ENCODE data around the gene CHRD. TPM values are rescaled to one million over a fixed set of nuclear protein-coding genes. Genes with fewer than 3 reads are reported as not detected.

Gene CHRD
- total and polyA plus RNA-seq, 9 of the 15 experiments (the other 6 are each of a cell fraction or from before 2014, with no cell fraction given), result 0.11 to 1.3 (median 0.59) TPM; not detected in 3

DNA sequence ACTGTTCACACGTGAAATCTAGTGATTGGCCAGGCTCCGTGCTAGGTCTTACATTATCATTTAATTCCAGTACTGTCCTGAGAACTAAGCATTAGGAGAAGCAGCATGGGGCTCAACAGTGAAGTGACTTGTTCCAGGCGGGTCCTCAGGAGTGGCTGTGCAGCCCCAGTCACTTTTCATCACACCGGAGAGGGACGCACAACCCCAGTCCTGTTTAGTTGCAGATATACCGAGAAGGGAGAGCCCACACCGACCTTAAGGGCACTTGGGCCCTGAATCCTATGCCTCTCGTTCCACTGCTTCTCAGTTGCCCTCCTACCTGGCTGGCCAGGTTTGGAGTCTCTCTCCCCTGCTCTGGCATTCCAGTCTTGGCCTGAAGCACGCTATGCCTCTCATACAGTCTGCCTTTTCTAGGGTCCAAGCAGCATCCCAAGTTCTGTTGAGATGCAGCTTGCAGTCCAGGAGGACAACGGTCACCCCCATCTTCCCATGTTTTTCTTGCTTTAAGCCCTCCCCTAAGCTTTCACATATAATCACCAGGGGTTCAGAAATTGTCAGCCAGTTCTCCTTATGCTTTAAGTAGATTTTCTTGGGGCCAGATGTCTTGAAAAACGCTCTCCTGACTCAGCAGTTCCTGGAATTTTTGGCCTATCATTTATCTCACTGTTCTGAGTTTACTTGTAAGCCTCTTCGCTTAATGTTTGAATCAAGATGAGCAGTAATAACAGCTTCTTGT lies 32.4 kb upstream of the CHRD start (continued):
- TF ChIP-seq POLR2B (IDR thresholded peaks at IDR 0.05; ENCODE audit: low read depth, partially characterized antibody) (no peak), TRIM24 (IDR thresholded peaks at IDR 0.05) (0 out of 4 replicates have a peak, but pooled peaks of 1 of the 2 experiments have one; percentile 34), ZNF316 (IDR thresholded peaks at IDR 0.05) (peak; percentile 100), MCM3 (IDR thresholded peaks at IDR 0.05) (no peak), ATF7 (IDR thresholded peaks at IDR 0.05) (no peak), ZFX (CRISPR knock-in tag; IDR thresholded peaks at IDR 0.05) (peak; percentile 29; the same call in 1 of the 2 replicates), POLR2AphosphoS2 (IDR thresholded peaks at IDR 0.05; ENCODE audit: low read length) (no peak), CBFA2T2 (conservative IDR thresholded peaks at IDR 0.05) (peak; percentile 65), BRF1 (IDR thresholded peaks at IDR 0.05; ENCODE audit: borderline replicate concordance, extremely low read depth, insufficient read length) (no peak), XRCC5 (IDR thresholded peaks at IDR 0.05; ENCODE audit: low read depth, low read length) (no peak), C11orf30 (IDR thresholded peaks at IDR 0.05; ENCODE audit: low read depth) (peak; percentile 99), ZNF785 (CRISPR knock-in tag; IDR thresholded peaks at IDR 0.05) (no peak), FOXK2 (conservative IDR thresholded peaks at IDR 0.05 in 1 of 2, IDR thresholded peaks at IDR 0.05 in 1 of 2; ENCODE audit: low read depth in 2 of 2) (peak in 1 of 2 experiments; percentile 29; a peak in 1 of 4 replicates), SMARCA4 (IDR thresholded peaks at IDR 0.05) (peak; percentile 83)
- TF ChIP-seq, protein P1, sequence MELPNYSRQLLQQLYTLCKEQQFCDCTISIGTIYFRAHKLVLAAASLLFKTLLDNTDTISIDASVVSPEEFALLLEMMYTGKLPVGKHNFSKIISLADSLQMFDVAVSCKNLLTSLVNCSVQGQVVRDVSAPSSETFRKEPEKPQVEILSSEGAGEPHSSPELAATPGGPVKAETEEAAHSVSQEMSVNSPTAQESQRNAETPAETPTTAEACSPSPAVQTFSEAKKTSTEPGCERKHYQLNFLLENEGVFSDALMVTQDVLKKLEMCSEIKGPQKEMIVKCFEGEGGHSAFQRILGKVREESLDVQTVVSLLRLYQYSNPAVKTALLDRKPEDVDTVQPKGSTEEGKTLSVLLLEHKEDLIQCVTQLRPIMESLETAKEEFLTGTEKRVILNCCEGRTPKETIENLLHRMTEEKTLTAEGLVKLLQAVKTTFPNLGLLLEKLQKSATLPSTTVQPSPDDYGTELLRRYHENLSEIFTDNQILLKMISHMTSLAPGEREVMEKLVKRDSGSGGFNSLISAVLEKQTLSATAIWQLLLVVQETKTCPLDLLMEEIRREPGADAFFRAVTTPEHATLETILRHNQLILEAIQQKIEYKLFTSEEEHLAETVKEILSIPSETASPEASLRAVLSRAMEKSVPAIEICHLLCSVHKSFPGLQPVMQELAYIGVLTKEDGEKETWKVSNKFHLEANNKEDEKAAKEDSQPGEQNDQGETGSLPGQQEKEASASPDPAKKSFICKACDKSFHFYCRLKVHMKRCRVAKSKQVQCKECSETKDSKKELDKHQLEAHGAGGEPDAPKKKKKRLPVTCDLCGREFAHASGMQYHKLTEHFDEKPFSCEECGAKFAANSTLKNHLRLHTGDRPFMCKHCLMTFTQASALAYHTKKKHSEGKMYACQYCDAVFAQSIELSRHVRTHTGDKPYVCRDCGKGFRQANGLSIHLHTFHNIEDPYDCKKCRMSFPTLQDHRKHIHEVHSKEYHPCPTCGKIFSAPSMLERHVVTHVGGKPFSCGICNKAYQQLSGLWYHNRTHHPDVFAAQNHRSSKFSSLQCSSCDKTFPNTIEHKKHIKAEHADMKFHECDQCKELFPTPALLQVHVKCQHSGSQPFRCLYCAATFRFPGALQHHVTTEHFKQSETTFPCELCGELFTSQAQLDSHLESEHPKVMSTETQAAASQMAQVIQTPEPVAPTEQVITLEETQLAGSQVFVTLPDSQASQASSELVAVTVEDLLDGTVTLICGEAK (IDR thresholded peaks at IDR 0.05), result peak; percentile 35; the same call in 1 of the 2 replicates
- TF ChIP-seq, protein P1 (CRISPR knock-in tag; IDR thresholded peaks at IDR 0.05), result no peak
- TF ChIP-seq, protein P2, sequence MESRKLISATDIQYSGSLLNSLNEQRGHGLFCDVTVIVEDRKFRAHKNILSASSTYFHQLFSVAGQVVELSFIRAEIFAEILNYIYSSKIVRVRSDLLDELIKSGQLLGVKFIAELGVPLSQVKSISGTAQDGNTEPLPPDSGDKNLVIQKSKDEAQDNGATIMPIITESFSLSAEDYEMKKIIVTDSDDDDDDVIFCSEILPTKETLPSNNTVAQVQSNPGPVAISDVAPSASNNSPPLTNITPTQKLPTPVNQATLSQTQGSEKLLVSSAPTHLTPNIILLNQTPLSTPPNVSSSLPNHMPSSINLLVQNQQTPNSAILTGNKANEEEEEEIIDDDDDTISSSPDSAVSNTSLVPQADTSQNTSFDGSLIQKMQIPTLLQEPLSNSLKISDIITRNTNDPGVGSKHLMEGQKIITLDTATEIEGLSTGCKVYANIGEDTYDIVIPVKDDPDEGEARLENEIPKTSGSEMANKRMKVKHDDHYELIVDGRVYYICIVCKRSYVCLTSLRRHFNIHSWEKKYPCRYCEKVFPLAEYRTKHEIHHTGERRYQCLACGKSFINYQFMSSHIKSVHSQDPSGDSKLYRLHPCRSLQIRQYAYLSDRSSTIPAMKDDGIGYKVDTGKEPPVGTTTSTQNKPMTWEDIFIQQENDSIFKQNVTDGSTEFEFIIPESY (CRISPR knock-in tag; IDR thresholded peaks at IDR 0.05), result no peak
- TF ChIP-seq, protein P3, sequence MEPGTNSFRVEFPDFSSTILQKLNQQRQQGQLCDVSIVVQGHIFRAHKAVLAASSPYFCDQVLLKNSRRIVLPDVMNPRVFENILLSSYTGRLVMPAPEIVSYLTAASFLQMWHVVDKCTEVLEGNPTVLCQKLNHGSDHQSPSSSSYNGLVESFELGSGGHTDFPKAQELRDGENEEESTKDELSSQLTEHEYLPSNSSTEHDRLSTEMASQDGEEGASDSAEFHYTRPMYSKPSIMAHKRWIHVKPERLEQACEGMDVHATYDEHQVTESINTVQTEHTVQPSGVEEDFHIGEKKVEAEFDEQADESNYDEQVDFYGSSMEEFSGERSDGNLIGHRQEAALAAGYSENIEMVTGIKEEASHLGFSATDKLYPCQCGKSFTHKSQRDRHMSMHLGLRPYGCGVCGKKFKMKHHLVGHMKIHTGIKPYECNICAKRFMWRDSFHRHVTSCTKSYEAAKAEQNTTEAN (CRISPR knock-in tag; IDR thresholded peaks at IDR 0.05), result 0 out of 2 replicates have a peak, but pooled peaks have one; percentile 45

Data from K562 (cell line).